GM21528 (cell line): ENCODE data around the gene ATP6V1G3.
A peak's percentile ranks its signal among the peaks of the same experiment; 100 is the strongest.
"Not testable (repeated sequence)": the region's sequence is repeated elsewhere in the genome, so short reads cannot be mapped to it uniquely, and the experiment has no call there.

Experiments used
- ATAC-seq: cut with Tn5 transposase; IDR thresholded peaks from one replicate; pipeline ENCODE4 v1.9.1; 2021; ENCODE audit warnings: mild to moderate bottlenecking, moderate library complexity; ENCODE audit not compliant: unreplicated experiment, low FRiP score

ATP6V1G3 gene, protein sequence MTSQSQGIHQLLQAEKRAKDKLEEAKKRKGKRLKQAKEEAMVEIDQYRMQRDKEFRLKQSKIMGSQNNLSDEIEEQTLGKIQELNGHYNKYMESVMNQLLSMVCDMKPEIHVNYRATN

DNA sequence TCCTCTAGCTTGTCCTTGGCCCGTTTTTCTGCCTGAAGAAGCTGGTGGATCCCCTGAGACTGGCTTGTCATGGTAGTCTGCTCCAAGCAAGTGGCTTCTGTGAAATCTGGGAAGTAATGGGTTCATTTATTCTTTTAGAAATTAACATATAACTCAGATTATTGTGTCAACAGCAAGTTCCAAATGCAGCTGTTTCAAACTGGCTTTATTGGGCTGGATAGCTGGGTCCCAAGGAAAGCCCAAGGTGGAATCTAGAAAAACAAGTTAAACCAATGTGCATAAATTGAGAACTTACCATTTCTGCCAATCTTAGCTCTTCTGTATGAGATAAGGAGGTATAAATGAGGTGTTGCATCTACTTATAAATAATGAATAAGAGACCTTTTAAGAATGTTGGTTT lies at the start of gene ATP6V1G3:
ATP6V1G3 (minus strand) TSS at position 101 of the 400 bp plus-strand sequence; CDS start at position 71, 30 bp downstream.
- ATAC-seq = no peak

DNA sequence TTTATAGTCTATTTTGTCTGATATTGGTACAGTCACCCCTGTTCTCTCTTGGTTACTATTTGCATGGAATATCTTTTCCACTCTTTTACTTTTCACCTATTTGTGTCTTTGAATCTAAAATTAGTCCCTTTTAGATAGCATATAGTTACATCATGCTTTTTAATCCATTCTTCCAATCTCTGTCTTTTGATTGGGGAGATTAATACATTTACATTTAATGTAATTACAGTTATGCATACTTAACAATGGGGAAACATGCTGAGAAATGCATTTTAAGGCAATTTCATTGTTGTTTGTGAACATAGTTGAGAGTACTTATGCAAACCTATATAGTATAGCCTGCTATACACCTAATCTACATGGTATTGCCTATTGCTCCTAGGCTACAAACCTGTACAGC lies 48.4 kb upstream of the ATP6V1G3 start:
- no peak for ATAC-seq

DNA sequence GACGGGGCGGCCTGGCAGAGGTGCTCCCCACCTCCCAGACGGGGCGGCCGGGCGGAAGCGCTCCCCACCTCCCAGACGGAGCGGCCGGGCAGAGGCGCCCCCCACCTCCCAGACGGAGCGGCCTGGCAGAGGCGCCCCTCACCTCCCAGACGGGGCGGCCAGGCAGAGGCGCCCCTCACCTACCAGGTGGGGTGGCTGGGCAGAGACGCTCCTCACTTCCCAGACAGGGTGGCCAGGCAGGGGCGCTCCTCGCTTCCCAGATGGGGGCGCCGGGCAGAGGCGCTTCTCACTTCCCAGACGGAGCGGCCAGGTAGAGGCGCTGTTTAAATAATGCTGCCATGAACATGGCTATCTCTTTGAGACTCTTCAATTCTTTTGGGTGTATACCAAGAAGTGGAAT lies 43.7 kb upstream of the ATP6V1G3 start:
- no peak for ATAC-seq

DNA sequence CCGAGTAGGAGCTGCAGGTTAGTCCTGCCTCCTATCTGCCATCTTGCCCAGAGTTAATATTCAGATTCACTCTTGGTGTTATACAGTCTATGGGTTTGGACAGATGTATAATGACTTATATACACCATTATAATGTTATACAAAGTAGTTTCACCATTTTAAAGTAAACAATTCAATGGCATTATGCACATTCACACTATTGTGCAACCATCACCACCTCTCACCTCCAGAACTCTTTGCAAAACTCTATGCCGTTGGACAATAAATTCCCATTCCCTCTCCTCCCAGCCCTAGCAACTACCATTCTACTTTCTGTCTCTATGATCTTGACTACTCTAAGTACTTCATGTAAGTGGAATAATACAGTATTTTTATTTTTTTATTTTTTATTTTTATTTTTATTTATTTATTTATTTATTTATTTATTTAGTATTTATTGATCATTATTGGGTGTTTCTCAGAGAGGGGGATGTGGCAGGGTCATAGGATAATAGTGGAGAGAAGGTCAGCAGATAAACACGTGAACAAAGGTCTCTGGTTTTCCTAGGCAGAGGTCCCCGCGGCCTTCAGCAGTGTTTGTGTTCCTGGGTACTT lies 42.8 kb upstream of the ATP6V1G3 start:
- ATAC-seq = not testable (repeated sequence)

DNA sequence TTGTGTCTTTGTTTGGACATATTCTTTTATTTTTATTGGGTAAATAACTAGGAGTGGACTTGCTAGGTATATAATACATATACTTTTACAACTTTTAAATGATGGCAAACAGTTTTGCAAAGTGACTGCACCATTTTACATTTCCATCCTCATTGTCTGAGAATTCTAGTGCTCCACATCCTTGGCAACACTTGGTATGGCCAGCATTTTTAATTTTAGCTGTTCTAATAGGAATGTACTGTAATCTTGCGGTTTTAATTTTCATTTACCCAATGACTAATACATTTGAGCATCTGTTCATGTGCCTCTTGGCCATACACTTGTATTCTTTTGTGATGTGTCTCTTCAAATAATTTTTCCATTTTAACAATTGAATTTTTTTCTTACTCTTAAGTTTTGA lies 37.0 kb upstream of the ATP6V1G3 start:
- no peak for ATAC-seq

DNA sequence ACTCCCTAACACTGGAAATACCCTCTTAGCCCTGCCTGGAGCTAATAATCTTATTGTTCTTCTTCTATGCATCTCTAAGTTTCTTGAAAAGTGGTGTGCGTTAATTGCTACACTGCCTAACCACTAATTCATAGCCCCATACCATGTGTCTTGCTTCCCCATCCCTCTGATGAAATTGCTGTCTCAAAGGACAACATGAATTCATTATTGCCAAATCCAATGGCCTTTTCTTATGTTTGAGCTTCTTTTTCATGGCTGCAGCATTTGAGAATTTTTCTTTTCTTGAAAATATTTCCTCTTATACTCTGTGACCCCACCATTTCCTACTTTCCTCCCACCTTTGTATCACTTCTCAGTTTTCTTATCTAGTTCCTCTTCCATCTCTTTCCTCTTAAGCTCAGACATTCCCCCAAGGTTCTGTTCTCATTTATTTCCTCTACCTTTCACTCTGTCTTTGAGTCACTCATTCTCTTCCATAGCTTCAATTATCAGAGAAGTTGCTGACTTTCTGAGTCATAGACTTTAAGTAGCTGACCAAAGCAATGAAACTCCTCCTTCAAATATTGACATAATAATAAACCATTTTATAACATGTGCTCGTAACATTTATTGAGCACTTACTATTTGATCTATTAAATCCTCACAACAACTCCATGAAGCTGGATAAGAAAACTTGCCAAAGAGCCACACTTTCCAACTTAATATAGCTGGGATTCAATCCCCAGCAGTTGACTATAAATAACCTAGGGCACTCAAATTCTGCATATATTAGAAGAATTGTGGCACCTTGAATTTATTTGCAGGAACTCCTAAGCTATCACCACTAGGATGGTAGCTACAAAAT lies 35.5 kb upstream of the ATP6V1G3 start:
- peak; percentile 74 for ATAC-seq

DNA sequence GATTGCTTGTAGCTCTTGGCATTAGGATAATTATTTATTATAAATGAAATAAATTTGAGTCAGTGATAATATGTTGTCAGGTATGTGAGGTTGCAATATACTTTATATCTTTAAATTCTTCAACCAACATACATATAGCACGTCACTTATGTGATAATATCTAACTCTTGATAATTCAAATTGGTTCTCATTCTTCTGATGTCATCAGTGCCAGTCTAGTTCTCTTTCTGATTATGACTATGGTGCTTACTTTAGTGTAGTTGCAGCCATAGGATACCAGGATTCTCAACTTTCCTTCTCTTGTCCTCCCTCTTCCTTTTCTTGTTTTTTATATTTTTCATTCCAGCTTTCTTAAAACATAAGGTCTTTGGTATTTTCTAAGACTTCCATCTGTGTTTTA lies 34.8 kb upstream of the ATP6V1G3 start:
- ATAC-seq = no peak

DNA sequence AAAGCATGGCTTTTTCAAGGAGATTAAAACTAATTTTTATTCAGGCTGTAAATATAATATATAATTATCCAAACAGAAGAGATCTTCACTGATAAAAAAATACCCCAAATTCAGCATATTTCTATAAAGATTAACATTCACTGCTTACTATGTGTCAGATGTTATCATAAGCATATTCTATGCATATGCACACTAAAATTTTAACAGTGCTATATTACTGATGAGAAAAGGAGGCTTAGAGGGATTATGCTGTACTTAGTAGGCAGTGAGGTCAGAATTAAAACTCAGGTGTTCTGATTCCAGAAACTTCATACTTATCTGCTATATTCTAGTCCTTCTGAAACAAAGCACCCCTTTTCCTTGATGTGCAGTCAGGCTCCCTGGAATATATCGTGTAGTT lies 33.8 kb upstream of the ATP6V1G3 start:
- no peak for ATAC-seq

DNA sequence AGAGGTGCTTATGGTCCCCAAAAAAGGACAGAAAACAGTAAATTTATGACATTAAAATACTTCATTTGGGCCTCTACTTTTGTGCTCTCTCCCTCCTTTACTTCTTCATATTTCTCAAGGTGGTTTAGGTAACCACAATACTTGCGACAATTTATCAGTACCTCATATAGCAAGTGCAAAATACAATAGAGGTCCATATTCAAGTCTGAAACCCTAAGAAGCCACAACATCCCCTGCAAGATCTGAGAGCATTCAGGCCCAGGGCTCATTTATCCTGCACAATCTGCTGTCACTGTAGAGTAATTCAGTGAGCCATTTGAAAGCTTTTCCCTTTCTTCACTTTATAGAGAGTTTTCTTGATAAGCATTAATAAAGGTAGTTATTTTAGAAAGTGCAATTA lies 24.2 kb upstream of the ATP6V1G3 start:
- ATAC-seq = no peak

DNA sequence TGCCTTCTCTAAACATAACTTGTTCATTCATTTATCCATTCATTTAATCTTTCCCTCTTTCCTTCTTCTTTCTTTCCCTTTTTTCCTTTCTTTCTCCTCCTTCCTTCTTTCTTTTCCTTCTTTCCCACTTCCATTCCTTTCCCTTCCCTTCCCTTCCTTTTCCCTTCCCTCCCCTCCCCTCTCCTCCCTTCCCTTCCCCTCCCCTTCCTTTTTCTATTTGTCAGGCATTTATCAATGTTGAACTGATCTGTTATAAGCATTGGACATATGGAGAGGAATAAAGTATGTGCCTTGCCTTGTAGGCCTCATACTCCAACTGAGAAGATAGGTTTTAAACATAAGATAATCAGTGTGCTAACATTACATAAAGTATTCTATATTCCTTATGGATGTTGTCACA lies 23.7 kb upstream of the ATP6V1G3 start:
- no peak for ATAC-seq

DNA sequence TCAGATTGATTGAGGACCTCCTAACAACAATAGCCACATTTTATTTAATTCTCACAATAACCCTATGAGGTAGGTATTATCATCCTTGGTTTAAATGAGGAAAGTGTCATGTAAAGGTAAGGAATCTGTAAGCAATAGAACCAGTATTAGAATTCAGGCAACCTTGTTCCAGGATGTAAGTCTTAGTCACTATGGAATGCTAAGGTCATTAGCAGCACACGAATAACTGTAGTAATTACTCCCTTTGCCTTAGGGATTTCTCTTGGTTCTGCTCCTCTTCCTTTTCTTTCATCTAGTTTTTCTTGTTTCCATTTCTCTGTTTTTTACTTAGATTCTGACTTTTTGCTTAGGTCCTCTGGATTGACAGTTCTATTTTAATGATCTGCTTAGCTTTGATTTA lies 23.1 kb upstream of the ATP6V1G3 start:
- no peak for ATAC-seq

DNA sequence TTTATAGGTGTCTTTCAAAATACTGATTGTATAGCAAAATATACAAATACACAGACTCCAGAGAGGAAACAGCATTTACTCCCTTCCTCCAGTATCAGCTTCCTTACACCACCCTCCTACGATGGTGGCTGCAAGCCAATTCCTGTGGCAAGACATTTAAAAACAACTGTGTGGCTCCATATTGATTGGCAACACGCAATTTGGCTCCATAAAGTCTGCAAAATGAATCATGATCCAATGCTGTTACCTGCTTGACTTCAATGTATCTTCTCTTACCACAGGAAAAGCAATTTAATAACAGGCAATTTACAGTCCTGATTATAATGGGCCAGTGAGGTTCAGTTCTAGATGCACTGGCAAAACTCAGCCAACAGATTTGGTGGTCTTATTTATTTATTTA lies 19.7 kb upstream of the ATP6V1G3 start:
- no peak for ATAC-seq

DNA sequence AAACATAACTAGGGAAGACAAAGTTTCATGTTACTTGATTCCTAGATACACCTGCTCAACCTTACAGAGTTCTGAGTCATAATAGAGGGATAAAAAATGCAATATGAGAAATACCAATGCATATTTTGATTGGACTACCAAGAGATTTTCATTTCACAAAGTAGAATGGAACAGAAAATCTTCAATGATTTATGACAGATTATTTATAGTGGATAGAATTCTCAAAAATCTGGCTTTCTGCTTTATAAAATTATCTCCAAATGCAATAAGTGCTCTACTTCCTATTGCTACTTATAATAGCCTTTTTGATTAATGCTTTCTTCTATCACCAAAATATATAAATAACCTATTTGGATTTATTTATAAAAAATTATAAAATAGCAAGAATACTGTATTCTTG lies 18.9 kb upstream of the ATP6V1G3 start:
- ATAC-seq = no peak

DNA sequence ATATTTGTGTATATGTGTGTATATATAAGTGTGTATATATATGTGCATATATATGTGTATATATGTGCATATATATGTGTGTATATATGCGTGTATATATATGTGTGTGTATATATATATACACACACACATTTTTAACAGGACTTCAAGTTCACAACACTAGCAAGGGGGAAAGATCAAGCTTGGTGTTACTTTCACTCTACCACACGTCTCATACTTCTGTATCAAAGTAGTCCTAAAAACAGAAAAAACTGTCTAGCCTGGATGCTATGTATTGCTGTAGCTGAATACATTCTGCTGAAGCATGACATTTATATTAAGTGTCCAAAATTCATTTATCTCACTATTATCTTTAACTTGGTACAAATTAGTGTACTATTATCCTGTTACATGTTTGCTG lies 17.9 kb upstream of the ATP6V1G3 start:
- ATAC-seq = no peak

DNA sequence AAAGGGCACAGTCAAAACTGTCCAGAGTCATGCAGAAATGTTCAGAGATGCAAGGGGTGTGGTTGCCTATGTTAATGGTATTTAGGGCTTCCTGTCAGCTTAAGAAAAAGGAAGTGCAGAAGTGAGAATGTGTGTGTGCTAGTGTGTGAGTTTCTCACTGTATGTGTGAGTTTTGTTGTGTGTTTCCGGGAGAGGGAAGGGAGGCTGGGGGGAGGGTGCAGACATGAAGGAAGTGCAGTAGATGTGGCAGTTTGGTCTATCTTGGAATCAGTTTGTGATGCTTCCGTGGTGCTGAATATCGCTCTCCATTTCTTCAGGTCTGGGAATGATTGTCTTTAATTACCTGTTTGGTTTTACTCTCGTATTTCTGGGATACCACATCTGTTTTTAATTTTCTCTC lies 16.5 kb upstream of the ATP6V1G3 start:
- ATAC-seq = peak; percentile 96

DNA sequence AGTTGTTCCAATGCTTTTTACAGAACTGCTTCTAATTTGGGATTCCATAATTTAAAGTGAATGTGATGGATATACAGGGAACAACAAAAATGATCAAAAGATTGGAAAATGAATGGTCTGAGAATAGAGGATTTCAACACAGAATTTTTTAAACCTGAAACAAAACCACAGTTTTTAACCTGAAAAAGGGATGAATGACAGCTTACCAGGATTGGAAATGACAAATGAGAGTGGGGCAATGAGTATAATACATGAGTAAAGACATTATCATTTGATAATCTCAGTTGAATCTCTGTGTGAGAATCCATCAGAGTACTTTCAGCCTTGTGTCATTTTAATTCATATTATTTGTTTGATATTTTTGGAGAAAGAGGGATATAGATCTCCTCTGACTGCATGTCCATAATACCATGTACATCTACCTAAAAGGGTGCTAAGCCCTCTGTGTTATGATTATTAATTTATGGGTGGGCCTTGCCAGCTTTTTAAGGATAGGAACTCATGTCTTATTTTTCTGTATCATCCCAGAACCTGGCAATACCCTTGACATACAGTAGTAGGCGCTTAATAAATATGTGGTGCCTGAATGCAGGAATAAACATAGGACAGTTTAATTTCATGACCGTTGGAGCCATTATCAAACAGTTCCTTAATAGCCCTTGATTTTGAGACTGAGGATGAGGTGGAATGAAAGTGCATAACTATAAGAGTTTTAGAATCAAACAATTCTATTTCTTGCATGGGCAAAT lies 12.4 kb upstream of the ATP6V1G3 start:
- no peak for ATAC-seq

DNA sequence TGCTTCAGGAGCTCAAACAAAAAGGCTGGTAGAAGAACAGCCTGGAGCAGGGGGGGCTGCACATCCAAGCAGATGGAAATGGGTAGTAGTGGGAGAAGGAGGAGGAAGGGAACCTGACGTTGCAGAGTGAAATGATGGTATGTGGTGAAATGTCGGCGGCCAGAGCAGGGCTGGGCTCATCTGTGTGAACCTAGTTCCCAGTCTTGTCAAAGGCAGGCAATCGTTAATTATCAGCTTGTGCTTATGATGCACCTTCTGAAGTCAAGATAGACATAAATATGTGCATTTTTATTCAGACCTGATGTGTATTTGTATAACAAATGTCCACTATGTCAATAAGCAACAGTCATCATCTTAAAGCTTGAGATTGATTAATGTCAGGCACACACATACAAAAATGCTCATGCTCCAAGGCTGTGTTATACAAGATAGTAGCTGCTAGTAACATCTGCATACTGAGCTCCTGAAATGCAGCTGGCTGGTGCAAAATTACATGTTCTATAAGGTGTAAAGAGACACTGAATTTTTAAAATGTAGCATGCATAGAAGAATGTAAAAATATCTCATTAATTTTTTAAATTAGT lies 10.6 kb upstream of the ATP6V1G3 start:
- ATAC-seq = no peak

DNA sequence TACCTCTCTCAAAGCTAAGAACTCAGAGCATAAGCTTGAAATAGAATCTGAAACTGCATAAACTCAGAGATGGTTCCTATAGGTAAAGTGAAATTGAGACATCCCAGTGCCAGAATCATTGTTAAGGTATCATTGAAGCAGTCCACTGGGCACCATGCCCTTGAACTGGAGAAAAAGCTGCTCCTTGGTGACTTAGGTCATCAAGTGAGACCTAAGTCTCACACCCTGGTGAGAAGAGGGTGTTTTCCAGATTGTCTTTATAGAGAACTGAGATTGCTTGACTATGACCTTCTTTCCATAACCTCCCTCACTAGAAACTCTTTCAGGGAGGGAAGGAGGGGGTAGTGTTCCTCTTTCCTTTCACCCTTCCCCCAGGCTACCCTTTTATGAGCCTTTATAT lies 9.4 kb upstream of the ATP6V1G3 start:
- peak; percentile 67 for ATAC-seq

DNA sequence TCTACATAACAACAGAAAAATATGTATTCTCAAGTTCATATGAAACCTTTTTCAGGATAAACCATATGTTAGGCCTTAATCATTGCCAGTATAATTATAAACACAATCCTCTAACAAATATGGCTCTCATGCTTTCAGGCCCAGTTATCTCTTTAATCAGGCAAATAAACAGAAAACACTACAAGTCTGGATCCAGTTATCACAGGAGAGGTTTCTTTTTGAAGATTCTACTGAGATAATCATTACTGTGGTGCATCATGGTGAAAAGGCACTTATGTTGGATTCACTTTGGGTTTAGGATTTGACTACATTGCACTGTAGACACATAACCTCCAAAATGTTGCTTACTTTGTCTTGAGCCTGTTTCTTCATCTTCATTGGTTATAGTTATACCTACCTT lies 8.4 kb upstream of the ATP6V1G3 start:
- no peak for ATAC-seq

DNA sequence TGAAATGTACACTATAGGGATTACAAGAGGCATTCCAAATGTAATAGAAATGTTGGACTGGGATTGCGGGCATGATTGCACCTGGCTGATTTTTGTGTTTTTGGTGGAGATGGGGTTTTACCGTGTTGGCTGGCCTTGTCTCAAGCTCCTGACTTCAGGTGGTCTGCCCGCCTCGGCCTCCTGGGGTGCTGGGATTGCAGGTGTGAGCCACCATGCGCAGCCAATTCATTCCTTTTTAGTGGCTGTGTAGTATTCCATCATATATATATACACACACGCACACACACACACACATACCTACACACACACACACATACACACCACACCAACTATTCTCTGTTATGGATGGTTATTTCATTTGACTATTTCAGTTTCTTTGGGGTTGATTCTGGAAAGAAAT lies 4.7 kb upstream of the ATP6V1G3 start:
- no peak for ATAC-seq

DNA sequence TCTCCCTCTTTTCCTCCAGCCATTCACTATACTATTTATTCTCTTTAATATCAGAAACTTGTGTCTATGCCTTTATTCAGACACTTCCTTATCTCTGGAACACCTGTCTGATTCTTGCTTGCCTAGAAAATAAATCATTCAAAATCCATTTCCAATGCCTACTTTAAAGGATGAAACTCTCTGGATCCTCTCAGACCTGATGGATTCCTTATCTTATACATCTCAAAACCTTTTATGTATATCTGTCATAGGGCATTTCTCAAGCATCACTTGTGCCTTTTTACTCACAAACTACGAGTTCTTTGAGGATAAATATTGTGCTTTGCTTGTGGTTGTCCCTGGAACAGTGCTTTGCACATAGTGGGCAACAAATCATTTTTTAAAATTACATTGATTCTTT lies 3.8 kb upstream of the ATP6V1G3 start:
- no peak for ATAC-seq
